Thyroid gland (tissue), 4 donors: ENCODE measurements around the gene ODAD3. TPM values are rescaled to one million over a fixed set of nuclear protein-coding genes. Genes with fewer than 3 reads are reported as not detected.

ENCODE experiments used
- DNase-seq, 2 donors: peaks; one replicate each; pipeline ENCODE4 v3.0.0-alpha.2; 2019
- H3K27ac ChIP-seq, 3 donors: fragments of 200-600 bp; sonication (generic); 1 replicate in 2 of 3; 2 replicates in 1 of 3; pipeline ENCODE4 v1.5.1; 2016 to 2019; ENCODE audit warnings: mild to moderate bottlenecking in 1 of 3, moderate library complexity in 1 of 3
- H3K27me3 ChIP-seq: fragments of 200-600 bp; sonication (generic); one replicate; pipeline ENCODE4 v1.5.1; 2019
- H3K36me3 ChIP-seq, 2 donors: fragments of 200-600 bp; sonication (generic); one replicate each; pipeline ENCODE4 v1.5.1; 2016 to 2019
- H3K4me1 ChIP-seq, 2 donors: fragments of 200-600 bp; sonication (generic); one replicate each; pipeline ENCODE4 v1.5.1; 2017 to 2019
- H3K4me3 ChIP-seq, 3 donors: fragments of 200-600 bp; sonication (generic); replicated peaks in 1 of 3; 1 replicate in 2 of 3; 2 replicates in 1 of 3; pipeline ENCODE4 v1.5.1; 2016; ENCODE audit warnings: mild to moderate bottlenecking in 1 of 3
- H3K9me3 ChIP-seq: fragments of 200-600 bp; sonication (generic); one replicate; pipeline ENCODE4 v1.5.1; 2017
- POLR2A ChIP-seq, 2 donors: fragments of 450-650 bp; IDR thresholded peaks; one replicate each; pipeline ENCODE4 v1.6.1; 2017; ENCODE audit warnings: antibody characterized with exemption in 2 of 2, mild to moderate bottlenecking in 2 of 2, moderate library complexity in 1 of 2
- WGBS, 2 donors: methylation state at CpG; one replicate each; pipeline ENCODE4 v1.1.5; 2017; 5-methylcytosine and 5-hydroxymethylcytosine counted together
- intact Hi-C: fragments of 100-400 bp; cut with DNase I; formaldehyde crosslinking; loops from one replicate; pipeline ENCODE4 v1.15.1; 2023
- small RNA-seq: library from RNA; depleted of rRNA; stranded (forward); fragments of <200 nt; gene quantifications from one replicate; pipeline ENCODE3, GENCODE V24; 2016
- total RNA-seq, 4 donors: library from RNA; depleted of rRNA; stranded (reverse); fragments of >200 nt; gene quantifications; one replicate each; pipeline ENCODE4 v1.2.3, GENCODE V29; 2016
- TF ChIP-seq, protein P1 (sequence below), 6 experiments: fragments of 200-600 bp in 3 of 6; fragments of 450-650 bp in 3 of 6; sonication (generic) in 3 of 6; IDR thresholded peaks; one replicate each; pipeline ENCODE4 v1.5.1; 2016 to 2019; ENCODE audit warnings: antibody characterized with exemption in 6 of 6, mild to moderate bottlenecking in 2 of 6, inconsistent platforms in 1 of 6, moderate library complexity in 1 of 6

Gene ODAD3
- total RNA-seq, 4 donors from 2014 or later: 0.96 to 6.8 (median 3.8) TPM

DNA sequence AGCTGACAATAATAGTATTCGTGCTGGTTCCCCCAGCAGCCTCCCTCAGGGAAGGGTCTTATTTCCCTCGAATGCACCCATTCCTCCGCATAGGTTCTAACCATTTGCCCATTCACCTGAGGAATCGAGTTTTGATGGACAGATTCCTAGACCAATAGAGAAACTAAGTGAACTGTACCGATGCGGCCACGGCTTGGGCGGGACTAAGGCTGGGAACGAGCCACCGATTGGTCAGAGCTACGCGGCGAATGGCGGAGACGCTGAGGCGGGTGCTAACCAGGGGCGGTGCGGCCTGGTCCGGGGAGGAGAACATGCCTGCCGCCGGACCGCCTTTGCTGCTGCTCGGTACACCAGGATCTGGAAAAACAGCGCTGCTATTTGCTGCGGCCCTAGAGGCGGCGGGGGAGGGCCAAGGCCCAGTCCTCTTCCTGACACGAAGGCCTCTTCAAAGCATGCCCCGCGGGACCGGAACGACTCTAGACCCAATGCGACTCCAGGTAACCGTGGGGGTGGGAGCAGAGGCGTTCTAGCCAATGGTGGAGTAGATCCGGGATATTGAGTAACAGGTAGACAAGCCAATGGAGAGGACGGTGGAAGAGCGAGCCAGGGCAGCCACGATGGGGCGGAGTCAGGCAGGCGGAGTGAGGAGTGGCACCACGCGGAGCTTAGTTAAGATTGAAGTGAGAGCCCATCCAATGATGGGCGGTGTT lies 60.3 kb downstream of the ODAD3 start, which contains the start of gene SWSAP1:
TSS of gene SWSAP1 (plus strand) at position 234 of the 710 bp plus-strand sequence. CDS start at position 249, 15 bp downstream.
- DNase-seq: peak; percentile 99
- intact Hi-C loops: no loop called here
- WGBS, 2 donors: 0 to 1% methylated on average over 37 of the region's 44 CpGs
- Histone ChIP-seq H3K4me3 (peak within 1 kb of the TSS; percentile 4 to 59 (median 29)), H3K4me1 (peaks cover 22 to 41% of the 10 kb centered on the region in 2 donors), H3K36me3 (no peaks in the 10 kb centered on the region), H3K27ac (peak within 1 kb of the TSS; percentile 89 to 95 (median 92)), H3K27me3 (no peaks in the 10 kb centered on the region), H3K9me3 (no peaks in the 10 kb centered on the region)
- TF ChIP-seq, protein P1, sequence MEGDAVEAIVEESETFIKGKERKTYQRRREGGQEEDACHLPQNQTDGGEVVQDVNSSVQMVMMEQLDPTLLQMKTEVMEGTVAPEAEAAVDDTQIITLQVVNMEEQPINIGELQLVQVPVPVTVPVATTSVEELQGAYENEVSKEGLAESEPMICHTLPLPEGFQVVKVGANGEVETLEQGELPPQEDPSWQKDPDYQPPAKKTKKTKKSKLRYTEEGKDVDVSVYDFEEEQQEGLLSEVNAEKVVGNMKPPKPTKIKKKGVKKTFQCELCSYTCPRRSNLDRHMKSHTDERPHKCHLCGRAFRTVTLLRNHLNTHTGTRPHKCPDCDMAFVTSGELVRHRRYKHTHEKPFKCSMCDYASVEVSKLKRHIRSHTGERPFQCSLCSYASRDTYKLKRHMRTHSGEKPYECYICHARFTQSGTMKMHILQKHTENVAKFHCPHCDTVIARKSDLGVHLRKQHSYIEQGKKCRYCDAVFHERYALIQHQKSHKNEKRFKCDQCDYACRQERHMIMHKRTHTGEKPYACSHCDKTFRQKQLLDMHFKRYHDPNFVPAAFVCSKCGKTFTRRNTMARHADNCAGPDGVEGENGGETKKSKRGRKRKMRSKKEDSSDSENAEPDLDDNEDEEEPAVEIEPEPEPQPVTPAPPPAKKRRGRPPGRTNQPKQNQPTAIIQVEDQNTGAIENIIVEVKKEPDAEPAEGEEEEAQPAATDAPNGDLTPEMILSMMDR (IDR thresholded peaks at IDR 0.05): no peak
- peak in 1 of 2 donors; percentile 62 for TF ChIP-seq POLR2A (IDR thresholded peaks at IDR 0.05)

DNA sequence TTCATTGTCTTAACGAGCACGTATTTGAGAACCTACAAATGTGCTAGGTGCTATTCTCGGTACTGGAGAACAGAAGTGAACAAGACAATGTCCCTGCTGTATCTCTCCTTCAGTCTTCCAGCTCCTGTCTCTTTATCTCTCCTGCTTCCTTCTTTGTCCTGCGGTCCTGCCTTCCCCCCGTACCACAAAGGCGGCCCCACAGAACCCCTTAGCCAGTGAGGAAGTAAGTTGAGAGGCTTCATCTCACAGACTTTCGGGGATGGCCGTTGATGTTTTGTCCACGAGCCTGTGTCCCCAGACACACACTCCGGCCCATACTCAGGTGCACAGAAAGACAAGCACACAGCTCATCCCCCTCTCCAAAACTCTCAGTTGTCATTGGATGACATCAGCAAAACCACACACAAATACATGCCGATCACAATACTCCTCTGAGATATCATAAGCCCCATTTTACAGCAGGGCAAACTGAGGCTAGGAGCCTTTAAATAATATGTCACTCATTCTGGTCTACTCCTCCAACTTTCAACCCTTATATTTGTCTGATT lies 61.0 kb downstream of the ODAD3 start:
- H3K4me3 ChIP-seq: peak overlapping the region in 1 of 3 donors; percentile 59
- DNase-seq: no peak
- 43 to 45% methylated on average over 11 of the region's 11 CpGs for WGBS, 2 donors
- TF ChIP-seq, protein P1 (IDR thresholded peaks at IDR 0.05): no peak
- TF ChIP-seq POLR2A (IDR thresholded peaks at IDR 0.05): no peak
- H3K4me1 ChIP-seq: peaks cover 22 to 41% of the 10 kb centered on the region in 2 donors
- H3K36me3 ChIP-seq: no peaks in the 10 kb centered on the region
- H3K9me3 ChIP-seq: no peaks in the 10 kb centered on the region
- intact Hi-C loops: no loop called here
- H3K27ac ChIP-seq: peak overlapping the region in 2 of 3 donors; percentile 89 to 95
- H3K27me3 ChIP-seq: no peaks in the 10 kb centered on the region

DNA sequence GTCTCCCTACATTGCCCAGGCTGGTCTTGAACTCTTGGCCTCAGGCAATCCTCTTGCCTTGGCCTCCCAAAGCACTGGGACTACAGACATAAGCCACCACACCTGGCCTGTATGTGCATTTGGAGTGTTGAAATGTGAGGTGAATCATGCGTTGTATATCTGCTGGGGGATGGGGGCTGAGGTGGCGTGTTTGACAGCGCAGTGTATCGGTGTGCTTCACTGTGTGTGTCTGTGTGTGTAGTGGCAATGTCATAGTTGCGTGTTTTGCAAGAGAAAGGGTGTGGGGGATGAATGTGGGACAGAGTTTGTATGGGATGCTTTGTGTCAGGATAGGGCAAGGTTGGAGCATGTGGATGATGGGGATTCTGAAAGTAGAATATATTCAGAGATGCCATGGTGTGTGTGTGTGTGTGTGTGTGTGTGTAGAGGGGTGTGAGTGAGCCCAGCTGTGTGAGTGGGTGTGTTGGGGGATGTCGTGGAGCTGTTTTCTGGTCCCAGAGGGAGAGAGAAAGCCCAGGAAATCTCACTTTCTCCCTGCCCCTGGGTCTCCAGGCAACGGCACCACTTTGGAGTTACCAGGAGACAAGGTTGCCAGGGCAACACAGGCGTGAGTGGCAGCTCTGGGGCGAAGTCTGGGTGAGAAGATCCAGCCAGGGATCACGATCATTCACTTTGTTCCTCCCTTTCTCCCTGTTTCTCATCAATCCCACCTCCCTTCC lies 61.6 kb downstream of the ODAD3 start:
- no peak overlapping the region for H3K27ac ChIP-seq
- H3K4me1 ChIP-seq: peaks cover 22 to 35% of the 10 kb centered on the region in 2 donors
- no peaks in the 10 kb centered on the region for H3K36me3 ChIP-seq
- intact Hi-C loops: no loop called here
- H3K27me3 ChIP-seq: no peaks in the 10 kb centered on the region
- no peak overlapping the region for H3K4me3 ChIP-seq
- 48 to 58% methylated on average over 10 of the region's 10 CpGs for WGBS, 2 donors
- H3K9me3 ChIP-seq: no peaks in the 10 kb centered on the region
- DNase-seq: peak; percentile 55 to 62
- TF ChIP-seq, protein P1 (IDR thresholded peaks at IDR 0.05): no peak
- TF ChIP-seq POLR2A (IDR thresholded peaks at IDR 0.05): no peak

DNA sequence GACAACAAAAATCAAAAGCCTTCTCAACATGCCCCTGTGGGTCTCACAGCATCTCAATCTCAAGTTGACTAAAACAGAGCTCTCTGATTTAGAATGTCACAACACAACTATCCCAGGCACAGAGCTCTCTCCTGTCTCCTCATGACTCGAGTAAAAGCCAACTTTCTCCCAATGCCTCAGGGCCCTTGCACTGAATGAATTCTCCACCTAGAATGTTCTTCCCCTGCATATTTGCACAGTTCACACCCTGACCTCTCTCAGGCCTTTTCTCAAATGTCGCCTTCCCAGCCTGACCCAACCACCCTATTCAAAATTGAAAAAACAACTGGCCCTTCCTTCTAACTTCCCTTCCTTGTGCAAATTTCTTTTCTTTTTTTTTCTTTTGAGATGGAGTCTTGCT lies 64.2 kb downstream of the ODAD3 start:
- Histone ChIP-seq H3K36me3 (peaks cover 0 to 3% of the 10 kb centered on the region in 2 donors), H3K27me3 (no peaks in the 10 kb centered on the region), H3K4me1 (peaks cover 9 to 10% of the 10 kb centered on the region in 2 donors), H3K9me3 (no peaks in the 10 kb centered on the region), H3K4me3 (no peak overlapping the region), H3K27ac (no peak overlapping the region)
- 92 to 97% methylated on average over 2 of the region's 2 CpGs for WGBS, 2 donors
- DNase-seq: no peak
- intact Hi-C loops: no loop called here
- no peak for TF ChIP-seq POLR2A (IDR thresholded peaks at IDR 0.05)

Small RNA genes within 50 kb of the gene (small RNA-seq; reads per million reads assigned to genes)
- gene RF00019: not detected

Other genes starting within 250 kb of the ODAD3 start
- gene KANK2, start 237.6 kb downstream of the ODAD3 start, total RNA-seq: 100 to 1,000 TPM; 177 to 241 (median 222) TPM
- 1 to 10 TPM in 1 of 4 donors, not detected in 3; 3.4 TPM for gene ANGPTL8, start 195.5 kb downstream of the ODAD3 start, total RNA-seq
- gene DOCK6, start 172.6 kb downstream of the ODAD3 start, total RNA-seq: 100 to 1,000 TPM in 1 of 4 donors, 10 to 100 TPM in 3; 41.4 to 156 (median 58.1) TPM
- under 1 TPM in 1 of 4 donors, not detected in 3; 0.54 TPM for gene TSPAN16, start 139.0 kb downstream of the ODAD3 start, total RNA-seq
- 10 to 100 TPM; 14.8 to 30.3 (median 20.6) TPM for gene RAB3D, start 95.5 kb downstream of the ODAD3 start, total RNA-seq
- 1,000 to 10,000 TPM in 1 of 4 donors, 100 to 1,000 TPM in 3; 266 to 1,029 (median 650) TPM for gene TMEM205, start 88.9 kb downstream of the ODAD3 start, total RNA-seq
- gene CCDC159, start 88.6 kb downstream of the ODAD3 start, total RNA-seq: 10 to 100 TPM; 27.0 to 36.9 (median 34.5) TPM
- 10 to 100 TPM in 1 of 4 donors, 1 to 10 TPM in 3; 6.0 to 18.4 (median 8.9) TPM for gene PLPPR2, start 79.7 kb downstream of the ODAD3 start, total RNA-seq
- 1 to 10 TPM; 2.3 to 4.3 (median 3.4) TPM for gene SWSAP1, start 60.5 kb downstream of the ODAD3 start, total RNA-seq
- gene EPOR, start 50.8 kb downstream of the ODAD3 start, total RNA-seq: 10 to 100 TPM; 16.8 to 48.0 (median 31.3) TPM
- gene RGL3, start 15.8 kb downstream of the ODAD3 start, total RNA-seq: 100 to 1,000 TPM in 2 of 4 donors, 10 to 100 TPM in 2; 63.4 to 136 (median 101) TPM
- gene PRKCSH, start 514 bp upstream of the ODAD3 start, total RNA-seq: 100 to 1,000 TPM; 142 to 198 (median 178) TPM
- gene ELAVL3, start 45.9 kb upstream of the ODAD3 start, total RNA-seq: not detected
- gene ZNF653, start 70.7 kb upstream of the ODAD3 start, total RNA-seq: 10 to 100 TPM; 13.6 to 41.7 (median 14.2) TPM
- 10 to 100 TPM; 36.5 to 77.5 (median 68.9) TPM for gene ECSIT, start 94.0 kb upstream of the ODAD3 start, total RNA-seq
- 10 to 100 TPM in 2 of 4 donors, 1 to 10 TPM in 2; 6.3 to 21.6 (median 8.7) TPM for gene CNN1, start 103.7 kb upstream of the ODAD3 start, total RNA-seq
- 10 to 100 TPM; 18.7 to 57.0 (median 30.9) TPM for gene ELOF1, start 124.1 kb upstream of the ODAD3 start, total RNA-seq
- gene ACP5, start 142.5 kb upstream of the ODAD3 start, total RNA-seq: 1 to 10 TPM; 4.9 to 8.4 (median 6.2) TPM
- gene ZNF627, start 162.4 kb upstream of the ODAD3 start, total RNA-seq: 10 to 100 TPM; 14.5 to 24.3 (median 21.7) TPM